ENCODE data around the gene UBXN6.

Gene UBXN6, protein sequence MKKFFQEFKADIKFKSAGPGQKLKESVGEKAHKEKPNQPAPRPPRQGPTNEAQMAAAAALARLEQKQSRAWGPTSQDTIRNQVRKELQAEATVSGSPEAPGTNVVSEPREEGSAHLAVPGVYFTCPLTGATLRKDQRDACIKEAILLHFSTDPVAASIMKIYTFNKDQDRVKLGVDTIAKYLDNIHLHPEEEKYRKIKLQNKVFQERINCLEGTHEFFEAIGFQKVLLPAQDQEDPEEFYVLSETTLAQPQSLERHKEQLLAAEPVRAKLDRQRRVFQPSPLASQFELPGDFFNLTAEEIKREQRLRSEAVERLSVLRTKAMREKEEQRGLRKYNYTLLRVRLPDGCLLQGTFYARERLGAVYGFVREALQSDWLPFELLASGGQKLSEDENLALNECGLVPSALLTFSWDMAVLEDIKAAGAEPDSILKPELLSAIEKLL

GRCh38 chr19:4457654-4458395 lies at the start of gene UBXN6:
Gene UBXN6, minus strand, starts transcription at chr19:4457794. Its CDS starts 97 bp downstream, at chr19:4457697.
- no peak for TF ChIP-seq CEBPB (IDR thresholded peaks at IDR 0.05)
- TF ChIP-seq TCF12 (IDR thresholded peaks at IDR 0.05; ENCODE audit: low read depth): peak; percentile 47; the same call in 1 of the 2 replicates
- no peak; the same call in 1 of the 2 replicates for TF ChIP-seq EP300 (IDR thresholded peaks at IDR 0.05; ENCODE audit: borderline replicate concordance)
- TF ChIP-seq, protein P1, sequence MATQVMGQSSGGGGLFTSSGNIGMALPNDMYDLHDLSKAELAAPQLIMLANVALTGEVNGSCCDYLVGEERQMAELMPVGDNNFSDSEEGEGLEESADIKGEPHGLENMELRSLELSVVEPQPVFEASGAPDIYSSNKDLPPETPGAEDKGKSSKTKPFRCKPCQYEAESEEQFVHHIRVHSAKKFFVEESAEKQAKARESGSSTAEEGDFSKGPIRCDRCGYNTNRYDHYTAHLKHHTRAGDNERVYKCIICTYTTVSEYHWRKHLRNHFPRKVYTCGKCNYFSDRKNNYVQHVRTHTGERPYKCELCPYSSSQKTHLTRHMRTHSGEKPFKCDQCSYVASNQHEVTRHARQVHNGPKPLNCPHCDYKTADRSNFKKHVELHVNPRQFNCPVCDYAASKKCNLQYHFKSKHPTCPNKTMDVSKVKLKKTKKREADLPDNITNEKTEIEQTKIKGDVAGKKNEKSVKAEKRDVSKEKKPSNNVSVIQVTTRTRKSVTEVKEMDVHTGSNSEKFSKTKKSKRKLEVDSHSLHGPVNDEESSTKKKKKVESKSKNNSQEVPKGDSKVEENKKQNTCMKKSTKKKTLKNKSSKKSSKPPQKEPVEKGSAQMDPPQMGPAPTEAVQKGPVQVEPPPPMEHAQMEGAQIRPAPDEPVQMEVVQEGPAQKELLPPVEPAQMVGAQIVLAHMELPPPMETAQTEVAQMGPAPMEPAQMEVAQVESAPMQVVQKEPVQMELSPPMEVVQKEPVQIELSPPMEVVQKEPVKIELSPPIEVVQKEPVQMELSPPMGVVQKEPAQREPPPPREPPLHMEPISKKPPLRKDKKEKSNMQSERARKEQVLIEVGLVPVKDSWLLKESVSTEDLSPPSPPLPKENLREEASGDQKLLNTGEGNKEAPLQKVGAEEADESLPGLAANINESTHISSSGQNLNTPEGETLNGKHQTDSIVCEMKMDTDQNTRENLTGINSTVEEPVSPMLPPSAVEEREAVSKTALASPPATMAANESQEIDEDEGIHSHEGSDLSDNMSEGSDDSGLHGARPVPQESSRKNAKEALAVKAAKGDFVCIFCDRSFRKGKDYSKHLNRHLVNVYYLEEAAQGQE (IDR thresholded peaks at IDR 0.05; ENCODE audit: low read depth): no peak
- peak; percentile 67; the same call in 1 of the 2 replicates for TF ChIP-seq TAF1 (IDR thresholded peaks at IDR 0.05; ENCODE audit: low read depth)
- TF ChIP-seq TEAD4 (IDR thresholded peaks at IDR 0.05): peak; percentile 45; the same call in 1 of the 2 replicates
- TF ChIP-seq FOXM1 (IDR thresholded peaks at IDR 0.05; ENCODE audit: borderline replicate concordance, low read depth): no peak
- peak; percentile 97 for TF ChIP-seq USF1 (IDR thresholded peaks at IDR 0.05)
- TF ChIP-seq CREB1 (IDR thresholded peaks at IDR 0.05; ENCODE audit: low read depth): no peak
- TF ChIP-seq ZBTB7A (IDR thresholded peaks at IDR 0.05; ENCODE audit: low read depth): no peak
- no peak for TF ChIP-seq RAD21 (IDR thresholded peaks at IDR 0.05; ENCODE audit: low read depth)
- TF ChIP-seq, protein P2, sequence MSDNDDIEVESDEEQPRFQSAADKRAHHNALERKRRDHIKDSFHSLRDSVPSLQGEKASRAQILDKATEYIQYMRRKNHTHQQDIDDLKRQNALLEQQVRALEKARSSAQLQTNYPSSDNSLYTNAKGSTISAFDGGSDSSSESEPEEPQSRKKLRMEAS (IDR thresholded peaks at IDR 0.05): peak; percentile 86
- TF ChIP-seq YY1 (IDR thresholded peaks at IDR 0.05; ENCODE audit: low read depth): peak; percentile 46; the same call in 1 of the 2 replicates
- no peak for TF ChIP-seq NFIC (IDR thresholded peaks at IDR 0.05)
- TF ChIP-seq EGR1 (IDR thresholded peaks at IDR 0.05): no peak

DNA sequence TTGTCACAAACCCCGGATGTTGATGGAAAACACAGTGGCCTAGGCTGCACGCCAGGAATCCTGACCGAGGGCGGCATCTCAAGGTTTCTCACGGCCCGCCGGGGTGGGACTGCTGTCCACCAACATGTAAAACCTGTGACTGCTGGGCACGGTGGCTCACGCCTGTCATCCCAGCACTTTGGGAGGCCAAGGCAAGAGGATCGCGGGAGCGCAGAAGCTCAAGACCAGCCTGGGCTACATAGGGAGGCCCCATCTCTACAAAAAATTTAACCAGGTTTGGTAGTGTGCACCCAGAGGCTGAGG lies 49.5 kb upstream of the UBXN6 start:
- TF ChIP-seq, protein P2 (IDR thresholded peaks at IDR 0.05): no peak
- TF ChIP-seq, protein P1 (IDR thresholded peaks at IDR 0.05; ENCODE audit: low read depth): no peak

DNA sequence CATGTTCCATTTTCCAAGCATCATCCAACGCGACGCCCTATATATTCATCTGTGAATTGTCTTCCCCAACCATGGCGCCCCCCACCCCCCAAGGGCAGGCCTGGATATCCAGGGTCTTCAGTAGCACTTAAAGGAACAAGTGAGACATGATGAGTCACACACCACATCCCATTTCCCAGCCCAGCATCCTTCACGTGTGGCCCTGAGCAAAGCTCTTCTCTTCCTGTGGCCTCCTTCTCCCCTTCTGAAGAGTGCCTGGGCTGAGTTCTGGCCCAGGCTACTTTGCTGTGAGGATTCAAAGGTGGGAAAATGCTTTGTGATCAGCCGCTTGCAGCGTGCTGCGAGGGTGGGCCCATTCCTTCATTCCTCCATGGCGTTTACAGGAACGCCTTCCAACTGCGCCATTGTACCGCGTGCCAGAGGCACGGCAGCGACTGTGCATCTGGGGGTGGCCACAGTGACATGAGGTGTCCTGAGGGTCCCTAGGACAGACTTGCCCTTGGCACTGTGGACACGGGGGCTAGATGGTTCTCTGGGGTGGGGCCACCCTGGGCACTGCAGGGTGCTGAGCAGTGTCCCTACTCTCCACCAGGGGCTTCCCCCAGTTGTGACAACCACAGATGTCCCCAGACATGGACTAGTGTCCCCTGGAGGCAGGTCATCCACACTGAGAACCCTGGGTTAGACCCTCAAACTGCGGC lies 49.0 kb upstream of the UBXN6 start:
- TF ChIP-seq FOXM1 (IDR thresholded peaks at IDR 0.05; ENCODE audit: borderline replicate concordance, low read depth) (no peak), ZBTB7A (IDR thresholded peaks at IDR 0.05; ENCODE audit: low read depth) (no peak), USF1 (IDR thresholded peaks at IDR 0.05) (no peak), EP300 (IDR thresholded peaks at IDR 0.05; ENCODE audit: borderline replicate concordance) (no peak), TCF12 (IDR thresholded peaks at IDR 0.05; ENCODE audit: low read depth) (no peak), NFIC (IDR thresholded peaks at IDR 0.05) (no peak), TEAD4 (IDR thresholded peaks at IDR 0.05) (no peak), CREB1 (IDR thresholded peaks at IDR 0.05; ENCODE audit: low read depth) (no peak), EGR1 (IDR thresholded peaks at IDR 0.05) (no peak), RAD21 (IDR thresholded peaks at IDR 0.05; ENCODE audit: low read depth) (no peak), YY1 (IDR thresholded peaks at IDR 0.05; ENCODE audit: low read depth) (no peak), TAF1 (IDR thresholded peaks at IDR 0.05; ENCODE audit: low read depth) (no peak), CEBPB (IDR thresholded peaks at IDR 0.05) (no peak)
- TF ChIP-seq, protein P1 (IDR thresholded peaks at IDR 0.05; ENCODE audit: low read depth): no peak
- TF ChIP-seq, protein P2 (IDR thresholded peaks at IDR 0.05): no peak
